GM18867 (cell line): ENCODE results near the gene DLG4.
A peak's percentile ranks its signal among the peaks of the same experiment; 100 is the strongest.
"Not testable (repeated sequence)": the region's sequence is repeated elsewhere in the genome, so short reads cannot be mapped to it uniquely, and the experiment has no call there.

Experiments
- ATAC-seq: cut with Tn5 transposase; IDR thresholded peaks from one replicate; pipeline ENCODE4 v1.9.1; 2021; ENCODE audit warnings: mild to moderate bottlenecking, moderate library complexity; ENCODE audit not compliant: unreplicated experiment

The DLG4 gene

GRCh38 chr17:7249830-7250229 is 30.2 kb upstream of the DLG4 start:
- ATAC-seq: no peak

GRCh38 chr17:7249214-7249613 is 29.6 kb upstream of the DLG4 start:
- ATAC-seq: no peak

GRCh38 chr17:7248796-7249195 is 29.2 kb upstream of the DLG4 start:
- no peak for ATAC-seq

DNA sequence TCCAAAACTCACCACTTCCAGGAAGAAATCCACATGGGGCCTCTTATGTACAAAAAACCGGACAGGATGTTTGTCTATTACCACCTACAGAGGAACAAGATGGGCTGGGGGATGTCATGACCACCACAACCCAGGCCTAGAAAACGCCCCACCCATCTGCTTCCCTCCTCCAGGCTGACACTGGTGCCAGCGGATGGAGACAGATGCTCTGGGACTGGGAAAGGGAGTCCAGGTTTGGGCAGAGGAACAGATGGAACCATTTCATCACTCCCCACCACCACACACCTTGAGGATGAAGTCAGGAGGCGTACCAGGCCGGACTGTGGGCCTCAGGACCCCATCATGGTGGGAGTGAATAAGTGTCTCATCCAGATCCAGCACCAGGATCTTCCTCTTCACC is 27.1 kb upstream of the DLG4 start:
- no peak for ATAC-seq

- not testable (repeated sequence) for ATAC-seq
Measured at GRCh38 chr17:7243838-7244237, 24.2 kb upstream of the DLG4 start.

- ATAC-seq: no peak
Measured at GRCh38 chr17:7243453-7243729, 23.8 kb upstream of the DLG4 start.

DNA sequence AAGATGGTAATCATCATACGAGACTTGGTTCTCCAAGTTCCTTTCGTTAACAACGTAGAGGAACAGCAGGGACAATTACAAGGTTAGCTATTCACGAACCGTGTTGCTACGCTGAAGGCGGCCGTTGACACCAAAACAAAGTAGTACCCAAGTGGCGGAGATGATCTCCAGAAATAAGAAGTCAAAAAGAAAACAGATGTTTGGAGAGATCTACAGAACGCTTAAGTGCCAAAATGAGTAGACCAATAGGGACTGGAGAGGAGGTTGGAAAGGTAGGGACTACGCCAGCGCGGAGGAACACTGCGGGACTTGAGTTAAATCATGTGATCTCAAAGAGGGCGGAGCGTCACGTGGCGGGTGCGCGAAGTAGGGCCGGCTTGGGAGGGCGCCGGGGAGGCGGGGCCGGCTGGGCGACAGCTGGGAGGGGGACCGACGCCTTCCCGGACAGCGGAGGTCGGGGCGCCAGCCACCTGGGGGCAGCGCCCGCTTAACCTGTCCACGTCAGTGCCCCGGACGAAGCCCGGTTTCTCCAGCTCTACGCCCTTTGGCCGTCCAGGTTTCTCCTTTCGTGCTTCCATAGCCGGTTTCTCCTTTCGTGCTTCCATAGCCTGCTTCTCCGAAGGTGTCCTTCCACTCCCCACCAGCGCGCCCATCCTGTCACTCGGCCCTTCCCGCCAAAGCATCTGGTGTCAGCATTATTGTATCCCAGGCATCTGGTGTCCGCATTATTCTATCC is 23.2 kb upstream of the DLG4 start:
- ATAC-seq: peak; percentile 40

GRCh38 chr17:7241783-7242716 is 22.4 kb upstream of the DLG4 start, which contains the start of gene GABARAP:
Gene GABARAP (minus strand): TSS chr17:7242449. CDS start chr17:7242330, 119 bp downstream.
- ATAC-seq: peak; percentile 32

- ATAC-seq: no peak
Measured at GRCh38 chr17:7241090-7241733, 21.6 kb upstream of the DLG4 start.

- ATAC-seq: no peak
Measured at GRCh38 chr17:7240375-7240774, 20.7 kb upstream of the DLG4 start.

DNA sequence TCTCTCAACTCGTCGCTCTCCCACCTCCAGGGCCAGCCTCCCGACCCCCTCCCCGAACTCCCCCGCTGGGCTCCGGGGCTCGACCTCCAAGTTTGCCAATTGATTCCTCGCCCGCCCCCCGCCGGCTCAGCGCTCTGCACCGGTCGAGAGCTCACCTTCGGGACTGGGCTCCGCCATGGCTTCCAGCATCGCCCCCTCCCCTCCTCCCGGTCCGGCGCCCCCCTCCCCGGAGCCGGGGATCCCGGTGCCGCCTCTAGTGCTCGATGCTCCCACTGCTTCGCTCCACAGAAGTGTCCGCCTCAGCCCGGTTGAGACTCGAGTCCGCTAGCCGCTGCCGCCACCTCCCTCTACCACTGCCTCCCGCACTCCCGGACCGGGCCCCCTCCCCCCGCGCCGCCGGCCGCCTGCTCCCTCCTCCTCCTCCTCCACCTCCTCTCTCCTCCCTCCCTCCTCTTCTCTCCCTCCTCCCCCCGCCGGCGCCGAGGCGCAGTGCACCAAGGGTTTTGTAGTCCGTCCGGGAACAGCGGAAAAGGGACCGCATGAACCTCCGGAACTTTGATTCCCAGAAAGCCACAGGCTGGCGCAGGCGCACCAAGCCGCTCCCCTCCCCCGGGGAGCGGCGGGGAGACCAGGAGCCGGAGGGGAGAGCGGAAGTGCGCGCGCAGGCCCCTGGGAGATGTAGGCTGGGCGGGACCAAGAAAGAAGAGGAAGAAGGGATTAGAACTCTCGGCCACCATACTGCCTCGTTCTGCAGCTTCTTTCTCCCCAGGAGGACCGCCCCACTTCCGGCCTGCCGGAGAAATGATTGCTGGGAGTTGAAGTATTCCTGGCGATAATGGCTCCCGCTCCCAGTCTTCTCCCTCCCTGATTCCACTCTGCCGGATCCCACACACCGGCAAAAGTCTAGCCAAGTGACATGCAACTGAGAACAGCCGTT is 19.7 kb upstream of the DLG4 start, which contains the start of gene PHF23:
PHF23 (minus strand) TSS at position 367 of the 937 bp plus-strand sequence; CDS start at position 189, 178 bp downstream.
- peak; percentile 52 for ATAC-seq

- no peak for ATAC-seq
Measured at GRCh38 chr17:7238420-7239090, 18.9 kb upstream of the DLG4 start.

DNA sequence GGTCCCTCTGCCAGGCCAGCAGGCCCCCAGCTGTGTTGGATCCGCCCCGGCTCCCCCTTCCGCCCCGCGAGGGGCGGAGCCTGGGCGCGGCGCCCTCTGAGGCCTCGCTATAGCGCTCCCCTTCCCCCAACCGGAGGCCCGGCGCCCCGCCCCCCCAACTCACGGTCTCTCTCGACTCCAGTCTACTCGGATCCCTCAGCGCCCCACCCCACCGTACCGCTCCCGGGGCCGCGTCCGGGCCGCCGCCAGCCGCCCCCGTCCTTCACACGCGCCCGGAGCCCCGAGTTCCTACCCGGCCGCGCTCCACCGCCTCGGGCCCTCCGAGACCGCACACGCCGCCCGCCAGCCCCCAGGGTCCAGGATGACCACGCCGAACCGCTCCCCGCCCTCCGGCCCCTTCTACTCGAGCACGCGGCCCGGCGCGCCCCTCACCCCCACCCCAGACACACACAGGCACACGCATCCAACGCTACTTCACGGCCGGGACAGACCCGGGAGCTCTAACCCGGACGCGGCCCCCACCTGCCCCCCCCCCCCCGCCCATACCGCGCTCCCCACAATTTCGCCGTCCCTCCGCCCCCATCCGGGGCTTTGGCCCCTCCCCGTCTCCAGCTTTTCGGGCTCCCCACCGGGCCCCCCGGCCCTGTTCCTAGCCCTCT is 18.3 kb upstream of the DLG4 start:
- ATAC-seq: no peak

DNA sequence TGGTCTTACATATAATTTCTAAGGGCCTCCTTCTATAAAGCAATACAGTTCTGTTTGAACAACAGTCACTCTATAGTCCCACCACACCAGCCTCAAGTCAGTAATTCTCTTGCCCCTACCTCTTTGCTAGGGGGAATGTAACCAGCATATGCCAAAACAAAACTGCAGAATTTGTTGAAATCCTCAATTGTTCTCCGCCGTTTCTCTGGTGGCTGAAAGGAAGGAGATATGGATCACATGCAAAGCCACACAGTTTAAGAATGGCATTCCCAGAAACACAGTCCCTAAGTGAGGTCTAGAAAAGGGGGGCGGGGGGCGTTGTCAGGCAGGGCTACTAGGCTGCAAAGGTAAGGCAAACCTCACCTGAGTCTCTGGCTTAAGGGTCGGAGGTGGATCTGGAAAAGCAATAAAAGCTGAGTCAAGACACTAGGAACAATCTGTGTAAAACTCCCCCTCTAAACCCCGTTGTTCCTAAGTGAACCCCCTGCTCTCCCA is 17.7 kb upstream of the DLG4 start:
- ATAC-seq: no peak

- no peak for ATAC-seq
Measured at GRCh38 chr17:7236808-7237207, 17.2 kb upstream of the DLG4 start.

GRCh38 chr17:7235693-7236665 is 16.3 kb upstream of the DLG4 start:
- ATAC-seq: no peak

GRCh38 chr17:7234083-7234951 is 14.7 kb upstream of the DLG4 start, which contains the start of gene DVL2:
Gene DVL2 (minus strand): TSS chr17:7234517. CDS start chr17:7234262, 255 bp downstream.
- peak; percentile 51 for ATAC-seq
